Vagina (tissue), 2 donors: ENCODE data around the gene CORIN. TPM values are rescaled to one million over a fixed set of nuclear protein-coding genes. Genes with fewer than 3 reads are reported as not detected.

ENCODE experiments used
- DNase-seq, 2 donors: peaks; one replicate each; pipeline ENCODE4 v3.0.0-alpha.2; 2017; ENCODE audit errors: extremely low spot score in 2 of 2
- H3K27ac ChIP-seq: fragments of 200-600 bp; sonication (generic); one replicate; pipeline ENCODE4 v1.5.1; 2019
- H3K27me3 ChIP-seq: fragments of 200-600 bp; sonication (generic); one replicate; pipeline ENCODE4 v1.5.1; 2019
- H3K36me3 ChIP-seq, 2 donors: fragments of 200-600 bp; sonication (generic); one replicate each; pipeline ENCODE4 v1.5.1; 2017 to 2019
- H3K4me1 ChIP-seq: fragments of 200-600 bp; sonication (generic); one replicate; pipeline ENCODE4 v1.5.1; 2019
- H3K4me3 ChIP-seq, 2 donors: fragments of 200-600 bp; sonication (generic); 1 replicate in 1 of 2; 2 replicates in 1 of 2; pipeline ENCODE4 v1.5.1; 2016 to 2019
- H3K9me3 ChIP-seq: fragments of 200-600 bp; sonication (generic); one replicate; pipeline ENCODE4 v1.5.1; 2019
- POLR2A ChIP-seq, 2 donors: fragments of 450-650 bp; IDR thresholded peaks; one replicate each; pipeline ENCODE4 v1.6.1; 2017; ENCODE audit warnings: antibody characterized with exemption in 2 of 2, mild to moderate bottlenecking in 2 of 2, moderate library complexity in 2 of 2
- POLR2AphosphoS5 ChIP-seq, 2 donors: sonication (generic); formaldehyde crosslinking; IDR thresholded peaks; one replicate each; pipeline ENCODE4 v1.9.0; 2017; ENCODE audit warnings: antibody characterized with exemption in 2 of 2, mild to moderate bottlenecking in 2 of 2, low read depth in 1 of 2; ENCODE audit not compliant: insufficient read depth in 1 of 2
- intact Hi-C: fragments of 100-400 bp; cut with DNase I; formaldehyde crosslinking; loops from one replicate; pipeline ENCODE4 v1.15.1; 2023
- total RNA-seq: library from RNA; depleted of rRNA; stranded (reverse); fragments of >200 nt; gene quantifications from one replicate; pipeline ENCODE4 v1.2.3, GENCODE V29; 2016
- TF ChIP-seq, protein P1 (sequence below), 3 experiments: fragments of 450-650 bp in 2 of 3; fragments of 200-600 bp in 1 of 3; sonication (generic) in 1 of 3; IDR thresholded peaks; one replicate each; pipeline ENCODE4 v1.5.1; 2017 to 2019; ENCODE audit warnings: antibody characterized with exemption in 3 of 3, mild to moderate bottlenecking in 2 of 3, moderate library complexity in 2 of 3

The CORIN gene
- total RNA-seq, 1 donor from 2014 or later: 5.4 TPM

GRCh38 chr4:47816748-47817147 lies 21.1 kb downstream of the CORIN start:
- H3K9me3 ChIP-seq: no peaks in the 10 kb centered on the region
- DNase-seq: no peak
- no peaks in the 10 kb centered on the region for H3K27me3 ChIP-seq

DNA sequence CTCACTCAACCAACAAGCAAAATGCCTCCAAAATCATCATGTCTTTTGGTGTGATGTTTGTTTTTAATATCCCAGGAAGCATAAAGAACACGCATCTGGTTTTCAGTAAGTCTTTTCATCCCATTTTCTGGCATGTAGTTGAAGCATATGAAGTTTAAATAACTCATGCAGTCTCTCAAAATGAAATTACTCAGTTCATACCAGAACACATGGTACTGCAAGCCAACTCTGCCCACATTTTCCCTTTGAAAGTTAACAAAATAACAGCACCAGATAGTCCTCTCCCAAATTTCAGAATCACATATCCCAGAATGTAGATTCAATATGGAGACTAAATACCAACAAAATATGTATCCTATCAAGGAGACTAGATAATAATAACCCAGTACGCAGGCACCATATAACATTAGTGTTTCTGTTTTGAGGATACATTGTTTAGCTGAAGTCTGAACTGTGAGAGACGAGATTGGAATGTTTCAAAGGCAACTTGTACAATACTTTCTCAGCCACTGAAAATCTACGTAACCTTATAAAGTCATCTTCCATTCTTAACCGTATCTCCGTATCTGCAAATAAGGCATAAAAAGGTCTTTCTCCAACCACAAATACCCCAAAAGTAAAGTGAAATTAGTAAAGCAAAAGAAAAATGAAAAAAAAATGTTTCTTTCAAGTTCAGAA lies 23.1 kb downstream of the CORIN start:
- H3K27ac ChIP-seq: no peak overlapping the region
- TF ChIP-seq POLR2AphosphoS5 (IDR thresholded peaks at IDR 0.05; ENCODE audit: insufficient read depth in 1 of 2, low read depth in 1 of 2) (no peak), POLR2A (IDR thresholded peaks at IDR 0.05) (no peak)
- TF ChIP-seq, protein P1, sequence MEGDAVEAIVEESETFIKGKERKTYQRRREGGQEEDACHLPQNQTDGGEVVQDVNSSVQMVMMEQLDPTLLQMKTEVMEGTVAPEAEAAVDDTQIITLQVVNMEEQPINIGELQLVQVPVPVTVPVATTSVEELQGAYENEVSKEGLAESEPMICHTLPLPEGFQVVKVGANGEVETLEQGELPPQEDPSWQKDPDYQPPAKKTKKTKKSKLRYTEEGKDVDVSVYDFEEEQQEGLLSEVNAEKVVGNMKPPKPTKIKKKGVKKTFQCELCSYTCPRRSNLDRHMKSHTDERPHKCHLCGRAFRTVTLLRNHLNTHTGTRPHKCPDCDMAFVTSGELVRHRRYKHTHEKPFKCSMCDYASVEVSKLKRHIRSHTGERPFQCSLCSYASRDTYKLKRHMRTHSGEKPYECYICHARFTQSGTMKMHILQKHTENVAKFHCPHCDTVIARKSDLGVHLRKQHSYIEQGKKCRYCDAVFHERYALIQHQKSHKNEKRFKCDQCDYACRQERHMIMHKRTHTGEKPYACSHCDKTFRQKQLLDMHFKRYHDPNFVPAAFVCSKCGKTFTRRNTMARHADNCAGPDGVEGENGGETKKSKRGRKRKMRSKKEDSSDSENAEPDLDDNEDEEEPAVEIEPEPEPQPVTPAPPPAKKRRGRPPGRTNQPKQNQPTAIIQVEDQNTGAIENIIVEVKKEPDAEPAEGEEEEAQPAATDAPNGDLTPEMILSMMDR (IDR thresholded peaks at IDR 0.05): no peak
- intact Hi-C loops: no loop called here
- H3K4me3 ChIP-seq: no peak overlapping the region
- H3K36me3 ChIP-seq: no peaks in the 10 kb centered on the region
- no peaks in the 10 kb centered on the region for H3K4me1 ChIP-seq
- H3K9me3 ChIP-seq: no peaks in the 10 kb centered on the region
- DNase-seq: no peak
- no peaks in the 10 kb centered on the region for H3K27me3 ChIP-seq

More at GRCh38 chr4:47816748-47817147, 21.1 kb downstream of the CORIN start:
- no peak for TF ChIP-seq POLR2AphosphoS5 (IDR thresholded peaks at IDR 0.05; ENCODE audit: insufficient read depth in 1 of 2, low read depth in 1 of 2)
- TF ChIP-seq, protein P1 (IDR thresholded peaks at IDR 0.05): no peak
- TF ChIP-seq POLR2A (IDR thresholded peaks at IDR 0.05): no peak
- intact Hi-C loops: no loop called here
- Histone ChIP-seq H3K36me3 (no peaks in the 10 kb centered on the region), H3K27ac (no peak overlapping the region), H3K4me3 (no peak overlapping the region), H3K4me1 (no peaks in the 10 kb centered on the region)

- TF ChIP-seq POLR2AphosphoS5 (IDR thresholded peaks at IDR 0.05; ENCODE audit: insufficient read depth in 1 of 2, low read depth in 1 of 2): no peak
- DNase-seq: no peak
- Histone ChIP-seq H3K9me3 (no peaks in the 10 kb centered on the region), H3K36me3 (no peaks in the 10 kb centered on the region), H3K4me3 (no peak overlapping the region), H3K4me1 (no peaks in the 10 kb centered on the region), H3K27me3 (no peaks in the 10 kb centered on the region), H3K27ac (no peak overlapping the region)
- intact Hi-C loops: no loop called here
Measured at GRCh38 chr4:47809654-47810203, 28.1 kb downstream of the CORIN start.

DNA sequence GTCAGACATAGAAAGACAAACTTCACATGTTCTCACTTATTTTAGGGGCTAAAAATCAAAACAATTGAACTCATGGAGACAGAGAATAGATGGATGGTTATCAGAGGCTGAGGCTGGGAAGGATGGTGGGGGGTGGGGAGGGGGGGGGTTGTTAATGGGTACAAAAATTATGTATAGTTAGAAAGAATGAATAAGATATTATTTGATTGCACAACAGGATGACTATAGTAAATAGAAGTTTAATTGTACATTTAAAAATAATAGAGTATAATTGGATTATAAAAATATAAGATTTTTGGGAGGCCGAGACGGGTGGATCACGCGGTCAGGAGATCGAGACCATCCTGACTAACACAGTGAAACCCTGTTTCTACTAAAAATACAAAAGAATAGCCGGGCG lies 33.3 kb downstream of the CORIN start:
- H3K36me3 ChIP-seq: no peaks in the 10 kb centered on the region
- TF ChIP-seq POLR2AphosphoS5 (IDR thresholded peaks at IDR 0.05; ENCODE audit: insufficient read depth in 1 of 2, low read depth in 1 of 2): no peak
- TF ChIP-seq POLR2A (IDR thresholded peaks at IDR 0.05): no peak
- TF ChIP-seq, protein P1 (IDR thresholded peaks at IDR 0.05): no peak
- DNase-seq: no peak
- intact Hi-C loops: no loop called here
- H3K4me1 ChIP-seq: no peaks in the 10 kb centered on the region
- no peak overlapping the region for H3K4me3 ChIP-seq
- no peak overlapping the region for H3K27ac ChIP-seq
- H3K27me3 ChIP-seq: no peaks in the 10 kb centered on the region
- H3K9me3 ChIP-seq: no peaks in the 10 kb centered on the region

DNA sequence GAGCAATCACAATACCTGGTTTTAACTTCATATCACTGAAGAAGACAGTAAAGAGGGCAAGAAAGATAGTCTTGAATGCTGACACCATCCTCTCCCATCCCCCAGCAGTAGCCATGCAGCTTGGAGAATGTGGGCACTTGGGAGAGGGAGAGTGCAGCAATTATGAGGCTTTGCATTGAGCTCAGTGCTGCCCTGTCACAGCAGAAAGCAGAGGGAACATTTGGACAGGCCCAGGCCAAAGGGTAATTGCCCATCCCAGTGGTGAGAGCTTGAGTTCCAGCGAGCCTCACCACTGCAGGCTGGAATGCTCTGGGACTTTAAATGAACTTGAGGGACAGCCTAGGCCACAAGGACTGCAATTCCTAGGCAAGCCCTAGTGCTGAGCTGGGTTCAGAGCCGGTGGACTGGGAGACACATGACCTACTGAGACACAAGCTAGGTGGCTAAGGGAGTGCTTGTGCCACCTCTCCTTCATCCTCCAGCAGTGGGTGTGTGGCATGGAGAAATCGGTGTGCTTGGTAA lies 36.3 kb downstream of the CORIN start:
- TF ChIP-seq POLR2AphosphoS5 (IDR thresholded peaks at IDR 0.05; ENCODE audit: insufficient read depth in 1 of 2, low read depth in 1 of 2): no peak
- no peak for TF ChIP-seq POLR2A (IDR thresholded peaks at IDR 0.05)
- TF ChIP-seq, protein P1 (IDR thresholded peaks at IDR 0.05): no peak
- Histone ChIP-seq H3K4me3 (no peak overlapping the region), H3K27me3 (no peaks in the 10 kb centered on the region), H3K9me3 (no peaks in the 10 kb centered on the region), H3K27ac (no peak overlapping the region), H3K36me3 (no peaks in the 10 kb centered on the region), H3K4me1 (no peaks in the 10 kb centered on the region)
- no peak for DNase-seq
- intact Hi-C loops: no loop called here
